HG03575 (cell line): ENCODE data around the gene PTPRJ.
"Not testable (repeated sequence)": the region's sequence is repeated elsewhere in the genome, so short reads cannot be mapped to it uniquely, and the experiment has no call there.

Experiments used
- ATAC-seq: cut with Tn5 transposase; IDR thresholded peaks from one replicate; pipeline ENCODE4 v1.9.1; 2021; ENCODE audit not compliant: unreplicated experiment, insufficient number of reproducible peaks, low FRiP score; ENCODE audit errors: extremely low read depth

The PTPRJ gene

GRCh38 chr11:48011798-48012391 is 31.5 kb downstream of the PTPRJ start:
- ATAC-seq = no peak

- ATAC-seq = no peak
Measured at GRCh38 chr11:48013269-48013901, 33.0 kb downstream of the PTPRJ start.

- ATAC-seq = no peak
Measured at GRCh38 chr11:48014917-48015316, 34.6 kb downstream of the PTPRJ start.

- ATAC-seq = no peak
Measured at GRCh38 chr11:48017105-48017830, 36.9 kb downstream of the PTPRJ start.

GRCh38 chr11:48017831-48018527 is 37.6 kb downstream of the PTPRJ start:
- ATAC-seq = no peak

- ATAC-seq = no peak
Measured at GRCh38 chr11:48018528-48019216, 38.3 kb downstream of the PTPRJ start.

GRCh38 chr11:48019217-48019584 is 38.8 kb downstream of the PTPRJ start:
- ATAC-seq = no peak

GRCh38 chr11:48019595-48019994 is 39.2 kb downstream of the PTPRJ start:
- ATAC-seq = no peak

GRCh38 chr11:48020092-48020755 is 39.9 kb downstream of the PTPRJ start:
- ATAC-seq = no peak

- not testable (repeated sequence) for ATAC-seq
Measured at GRCh38 chr11:48021201-48021820, 41.0 kb downstream of the PTPRJ start.

GRCh38 chr11:48022445-48022844 is 42.1 kb downstream of the PTPRJ start:
- no peak for ATAC-seq

- not testable (repeated sequence) for ATAC-seq
Measured at GRCh38 chr11:48023608-48024007, 43.2 kb downstream of the PTPRJ start.

GRCh38 chr11:48024635-48025071 is 44.3 kb downstream of the PTPRJ start:
- no peak for ATAC-seq

- no peak for ATAC-seq
Measured at GRCh38 chr11:48025293-48025983, 45.1 kb downstream of the PTPRJ start.

GRCh38 chr11:48025984-48026340 is 45.6 kb downstream of the PTPRJ start:
- no peak for ATAC-seq

GRCh38 chr11:48028914-48029680 is 48.7 kb downstream of the PTPRJ start:
- no peak for ATAC-seq

GRCh38 chr11:48029681-48030290 is 49.4 kb downstream of the PTPRJ start:
- ATAC-seq = no peak
